ENCODE data around the gene DELE1. TPM values are rescaled to one million over a fixed set of nuclear protein-coding genes. Genes with fewer than 3 reads are reported as not detected.

DELE1 gene
- total RNA-seq, 1 donor from 2014 or later = 62.3 TPM

GRCh38 chr5:141951332-141951781 lies 27.7 kb downstream of the DELE1 start:
- peak; percentile 59 for TF ChIP-seq CTCF (IDR thresholded peaks at IDR 0.05; ENCODE audit: insufficient read depth, low read length, poor library complexity, severe bottlenecking)
- no peaks in the 10 kb centered on the region for H3K36me3 ChIP-seq (ENCODE audit: control insufficient read depth, insufficient read depth, low read length)
- no peak for DNase-seq (ENCODE audit: low read depth)
- H3K4me3 ChIP-seq (ENCODE audit: low read depth, low read length) = no peak overlapping the region
- no peaks in the 10 kb centered on the region for H3K27me3 ChIP-seq (ENCODE audit: control insufficient read depth, insufficient read depth, low read length)

- no peak overlapping the region for H3K4me3 ChIP-seq (ENCODE audit: low read depth, low read length)
- no peak for DNase-seq (ENCODE audit: low read depth)
- no peak for TF ChIP-seq CTCF (IDR thresholded peaks at IDR 0.05; ENCODE audit: insufficient read depth, low read length, poor library complexity, severe bottlenecking)
Measured at GRCh38 chr5:141952020-141952419, 28.3 kb downstream of the DELE1 start.

GRCh38 chr5:141954194-141954593 lies 30.5 kb downstream of the DELE1 start:
- H3K4me3 ChIP-seq (ENCODE audit: low read depth, low read length) = no peak overlapping the region
- H3K36me3 ChIP-seq (ENCODE audit: control insufficient read depth, insufficient read depth, low read length) = no peaks in the 10 kb centered on the region
- H3K27me3 ChIP-seq (ENCODE audit: control insufficient read depth, insufficient read depth, low read length) = no peaks in the 10 kb centered on the region
- TF ChIP-seq CTCF (IDR thresholded peaks at IDR 0.05; ENCODE audit: insufficient read depth, low read length, poor library complexity, severe bottlenecking) = no peak
- DNase-seq (ENCODE audit: low read depth) = no peak

More at GRCh38 chr5:141952020-141952419, 28.3 kb downstream of the DELE1 start:
- Histone ChIP-seq H3K36me3 (ENCODE audit: control insufficient read depth, insufficient read depth, low read length) (no peaks in the 10 kb centered on the region), H3K27me3 (ENCODE audit: control insufficient read depth, insufficient read depth, low read length) (no peaks in the 10 kb centered on the region)

GRCh38 chr5:141957367-141957996 lies 33.8 kb downstream of the DELE1 start:
- Histone ChIP-seq H3K36me3 (ENCODE audit: control insufficient read depth, insufficient read depth, low read length) (no peaks in the 10 kb centered on the region), H3K27me3 (ENCODE audit: control insufficient read depth, insufficient read depth, low read length) (no peaks in the 10 kb centered on the region), H3K4me3 (ENCODE audit: low read depth, low read length) (no peak overlapping the region)
- DNase-seq (ENCODE audit: low read depth) = no peak
- no peak for TF ChIP-seq CTCF (IDR thresholded peaks at IDR 0.05; ENCODE audit: insufficient read depth, low read length, poor library complexity, severe bottlenecking)

- Histone ChIP-seq H3K27me3 (ENCODE audit: control insufficient read depth, insufficient read depth, low read length) (no peaks in the 10 kb centered on the region), H3K4me3 (ENCODE audit: low read depth, low read length) (no peak within 1 kb of the TSS), H3K36me3 (ENCODE audit: control insufficient read depth, insufficient read depth, low read length) (no peaks in the 10 kb centered on the region)
- no peak for TF ChIP-seq CTCF (IDR thresholded peaks at IDR 0.05; ENCODE audit: insufficient read depth, low read length, poor library complexity, severe bottlenecking)
- no peak for DNase-seq (ENCODE audit: low read depth)
Measured at GRCh38 chr5:141958113-141958512, 34.4 kb downstream of the DELE1 start, which contains the start of gene PCDH12. Gene PCDH12, minus strand, starts transcription at chr5:141958202. Its CDS starts 351 bp downstream, at chr5:141957851.
